HG02610 (cell line): Measurements from ENCODE around the gene SPTB.

ENCODE experiments used
- ATAC-seq: cut with Tn5 transposase; IDR thresholded peaks from one replicate; pipeline ENCODE4 v1.9.1; 2021; ENCODE audit warnings: mild to moderate bottlenecking, moderate library complexity; ENCODE audit not compliant: unreplicated experiment

Gene SPTB

GRCh38 chr14:64732536-64733120 is 147.1 kb downstream of the SPTB start:
- no peak for ATAC-seq

GRCh38 chr14:64732066-64732465 is 147.6 kb downstream of the SPTB start:
- ATAC-seq = no peak

GRCh38 chr14:64731141-64731581 is 148.5 kb downstream of the SPTB start:
- ATAC-seq = no peak

- no peak for ATAC-seq
Measured at GRCh38 chr14:64730681-64731080, 149.0 kb downstream of the SPTB start.

- ATAC-seq = no peak
Measured at GRCh38 chr14:64730061-64730440, 149.7 kb downstream of the SPTB start.

- ATAC-seq = no peak
Measured at GRCh38 chr14:64729386-64730060, 150.2 kb downstream of the SPTB start.

GRCh38 chr14:64728856-64729255 is 150.9 kb downstream of the SPTB start:
- ATAC-seq = no peak

- ATAC-seq = no peak
Measured at GRCh38 chr14:64728106-64728505, 151.6 kb downstream of the SPTB start.

GRCh38 chr14:64727551-64728071 is 152.1 kb downstream of the SPTB start:
- ATAC-seq = no peak

GRCh38 chr14:64726585-64726890 is 153.2 kb downstream of the SPTB start:
- no peak for ATAC-seq

- no peak for ATAC-seq
Measured at GRCh38 chr14:64725879-64726584, 153.7 kb downstream of the SPTB start.

GRCh38 chr14:64725261-64725815 is 154.4 kb downstream of the SPTB start:
- no peak for ATAC-seq

- no peak for ATAC-seq
Measured at GRCh38 chr14:64724578-64724930, 155.2 kb downstream of the SPTB start.

GRCh38 chr14:64723691-64724577 is 155.8 kb downstream of the SPTB start:
- no peak for ATAC-seq

GRCh38 chr14:64722842-64723447 is 156.8 kb downstream of the SPTB start:
- no peak for ATAC-seq

GRCh38 chr14:64721899-64722298 is 157.8 kb downstream of the SPTB start:
- ATAC-seq = no peak

GRCh38 chr14:64721391-64721791 is 158.3 kb downstream of the SPTB start:
- no peak for ATAC-seq

- ATAC-seq = no peak
Measured at GRCh38 chr14:64720131-64720576, 159.6 kb downstream of the SPTB start.

GRCh38 chr14:64719601-64720000 is 160.1 kb downstream of the SPTB start:
- no peak for ATAC-seq

GRCh38 chr14:64718762-64719161 is 160.9 kb downstream of the SPTB start:
- ATAC-seq = no peak
